PC-3 (cell line): ENCODE data around the gene CASQ2.

Experiments used
- EZH2 ChIP-seq: fragments of 300-600 bp; sonication (generic); IDR thresholded peaks from one replicate; pipeline ENCODE4 v1.6.1; 2017; ENCODE audit warnings: antibody characterized with exemption, mild to moderate bottlenecking, low read length; ENCODE audit not compliant: unreplicated experiment
- TF ChIP-seq, protein P1 (sequence below): fragments of 300-600 bp; sonication (generic); conservative IDR thresholded peaks from 2 replicates; pipeline ENCODE4 v1.5.1; 2017; ENCODE audit warnings: antibody characterized with exemption, low read depth, mild to moderate bottlenecking, low read length

DNA sequence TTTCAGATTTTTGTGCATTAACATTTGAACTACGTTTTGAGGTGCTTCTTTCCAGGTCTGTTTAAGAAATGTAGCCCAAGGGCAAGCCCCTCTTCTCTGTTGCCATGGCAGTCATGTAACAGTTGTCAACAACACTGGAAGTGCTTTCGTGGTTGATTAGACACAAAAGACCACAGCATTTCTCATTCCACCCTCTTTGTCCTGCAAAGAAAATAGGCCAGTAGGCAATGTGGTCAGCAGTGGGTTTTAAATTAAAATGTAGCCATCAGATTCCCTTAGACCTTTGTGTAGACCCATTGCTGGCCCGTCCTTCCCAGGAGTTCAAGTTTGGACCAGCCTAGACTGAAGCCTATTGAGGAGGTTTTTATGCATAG lies 91.3 kb downstream of the CASQ2 start:
- TF ChIP-seq, protein P1, sequence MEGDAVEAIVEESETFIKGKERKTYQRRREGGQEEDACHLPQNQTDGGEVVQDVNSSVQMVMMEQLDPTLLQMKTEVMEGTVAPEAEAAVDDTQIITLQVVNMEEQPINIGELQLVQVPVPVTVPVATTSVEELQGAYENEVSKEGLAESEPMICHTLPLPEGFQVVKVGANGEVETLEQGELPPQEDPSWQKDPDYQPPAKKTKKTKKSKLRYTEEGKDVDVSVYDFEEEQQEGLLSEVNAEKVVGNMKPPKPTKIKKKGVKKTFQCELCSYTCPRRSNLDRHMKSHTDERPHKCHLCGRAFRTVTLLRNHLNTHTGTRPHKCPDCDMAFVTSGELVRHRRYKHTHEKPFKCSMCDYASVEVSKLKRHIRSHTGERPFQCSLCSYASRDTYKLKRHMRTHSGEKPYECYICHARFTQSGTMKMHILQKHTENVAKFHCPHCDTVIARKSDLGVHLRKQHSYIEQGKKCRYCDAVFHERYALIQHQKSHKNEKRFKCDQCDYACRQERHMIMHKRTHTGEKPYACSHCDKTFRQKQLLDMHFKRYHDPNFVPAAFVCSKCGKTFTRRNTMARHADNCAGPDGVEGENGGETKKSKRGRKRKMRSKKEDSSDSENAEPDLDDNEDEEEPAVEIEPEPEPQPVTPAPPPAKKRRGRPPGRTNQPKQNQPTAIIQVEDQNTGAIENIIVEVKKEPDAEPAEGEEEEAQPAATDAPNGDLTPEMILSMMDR, result no peak
- no peak for TF ChIP-seq EZH2
